Muscle layer of colon (tissue), 2 donors: ENCODE results near the gene SYT8.
"Not testable (repeated sequence)": the region's sequence is repeated elsewhere in the genome, so short reads cannot be mapped to it uniquely, and the experiment has no call there.

Experiments used
- H3K27ac ChIP-seq: one replicate; pipeline ENCODE4 v1.7.0; 2013; ENCODE audit warnings: low read depth, mild to moderate bottlenecking, low read length, moderate library complexity
- H3K27me3 ChIP-seq, 2 donors: one replicate each; pipeline ENCODE4 v1.7.0; 2013; ENCODE audit warnings: low read length in 2 of 2, mild to moderate bottlenecking in 2 of 2; ENCODE audit not compliant: insufficient read depth in 2 of 2, control insufficient read depth in 1 of 2
- H3K36me3 ChIP-seq: one replicate; pipeline ENCODE4 v1.7.0; 2013; ENCODE audit warnings: mild to moderate bottlenecking, low read length; ENCODE audit not compliant: insufficient read depth
- H3K4me1 ChIP-seq: one replicate; pipeline ENCODE4 v1.7.0; 2013; ENCODE audit warnings: mild to moderate bottlenecking, low read length; ENCODE audit not compliant: insufficient read depth
- H3K4me3 ChIP-seq, 2 donors: one replicate each; pipeline ENCODE4 v1.7.0; 2013; ENCODE audit warnings: low read length in 2 of 2, low read depth in 1 of 2, mild to moderate bottlenecking in 1 of 2, moderate library complexity in 1 of 2
- H3K9ac ChIP-seq: one replicate; pipeline ENCODE4 v1.7.0; 2013; ENCODE audit warnings: low read length
- H3K9me3 ChIP-seq: one replicate; pipeline ENCODE4 v1.7.0; 2013; ENCODE audit warnings: mild to moderate bottlenecking, low read length
- donor health status: abdominal sarcoma.
- donor health status: Adenocarcinoma of cecum.

Gene SYT8

GRCh38 chr11:1882265-1883238 lies 47.8 kb downstream of the SYT8 start:
- Histone ChIP-seq H3K4me3 (no peak overlapping the region), H3K27ac (no peak overlapping the region), H3K9me3 (no peaks in the 10 kb centered on the region), H3K4me1 (peaks cover 14% of the 10 kb centered on the region), H3K9ac (no peak overlapping the region), H3K27me3 (no peaks in the 10 kb centered on the region), H3K36me3 (peaks cover 5% of the 10 kb centered on the region)

DNA sequence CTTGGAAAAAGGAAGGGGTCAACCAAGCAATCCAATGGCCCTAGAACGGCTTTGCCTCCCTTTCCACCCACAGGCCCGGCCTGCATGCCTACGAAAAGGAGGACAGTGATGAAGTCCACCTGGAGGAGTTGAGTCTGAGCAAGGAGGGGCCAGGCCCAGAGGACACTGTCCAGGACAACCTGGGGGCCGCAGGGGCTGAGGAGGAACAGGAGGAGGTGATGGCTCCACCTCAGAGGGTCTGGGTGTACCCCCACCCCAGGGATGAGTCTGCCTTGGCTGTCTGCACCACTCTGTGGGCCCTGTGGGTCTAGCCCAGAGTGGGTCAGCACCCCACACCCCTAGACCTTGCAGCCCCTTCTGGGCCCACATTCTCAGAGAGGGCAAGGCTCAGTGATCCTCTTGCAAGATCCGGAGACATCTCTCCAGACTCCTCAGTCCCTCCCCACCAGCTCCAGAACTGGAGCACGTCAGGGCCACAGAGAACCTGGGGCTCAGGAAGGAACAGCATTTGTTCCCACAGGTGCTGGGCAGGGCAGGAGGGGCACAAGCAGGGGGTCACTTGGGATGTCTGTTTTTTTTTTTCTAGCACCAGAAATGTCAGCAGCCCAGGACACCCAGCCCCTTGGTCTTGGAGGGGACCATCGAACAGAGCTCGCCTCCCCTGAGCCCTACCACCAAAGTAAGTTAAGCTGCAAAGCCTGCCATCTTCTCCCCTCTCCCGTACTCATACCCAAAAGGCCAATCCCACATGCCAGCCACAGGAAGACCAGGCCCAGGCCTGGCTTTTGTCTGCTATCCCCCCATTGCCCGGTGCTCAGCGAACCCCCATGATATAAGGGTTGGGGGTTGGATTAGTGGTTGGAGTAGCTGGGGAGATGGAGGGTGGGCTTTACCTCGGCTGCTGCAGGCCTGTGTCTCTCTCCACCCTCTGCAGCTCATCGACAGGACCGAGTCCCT lies 48.8 kb downstream of the SYT8 start:
- Histone ChIP-seq H3K36me3 (peaks cover 5% of the 10 kb centered on the region), H3K4me3 (no peak overlapping the region), H3K27me3 (no peaks in the 10 kb centered on the region), H3K27ac (no peak overlapping the region), H3K9ac (no peak overlapping the region), H3K9me3 (no peaks in the 10 kb centered on the region), H3K4me1 (peaks cover 7% of the 10 kb centered on the region)

DNA sequence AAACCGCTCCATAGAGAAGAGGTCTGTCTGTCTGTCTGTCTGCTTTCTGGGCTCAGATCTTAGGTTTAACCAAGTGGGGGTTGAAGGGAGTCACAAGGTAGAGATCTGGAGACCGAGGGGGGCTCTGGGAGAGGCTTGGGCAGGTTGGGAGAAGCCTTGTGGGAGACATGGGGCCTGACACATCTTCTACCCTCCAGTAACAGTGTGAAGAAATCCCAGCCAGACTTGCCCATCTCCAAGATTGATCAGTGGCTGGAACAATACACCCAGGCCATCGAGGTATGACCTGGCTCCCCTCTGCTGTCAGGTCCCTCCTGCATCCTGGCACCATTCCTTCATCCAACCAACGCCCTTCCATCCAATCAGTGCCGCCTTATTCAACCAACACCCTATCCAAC lies 49.5 kb downstream of the SYT8 start:
- no peaks in the 10 kb centered on the region for H3K9me3 ChIP-seq
- H3K4me1 ChIP-seq, result peaks cover 5% of the 10 kb centered on the region
- no peak overlapping the region for H3K4me3 ChIP-seq
- H3K27ac ChIP-seq, result no peak overlapping the region
- peaks cover 5% of the 10 kb centered on the region for H3K36me3 ChIP-seq
- H3K27me3 ChIP-seq, result no peaks in the 10 kb centered on the region
- H3K9ac ChIP-seq, result no peak overlapping the region

DNA sequence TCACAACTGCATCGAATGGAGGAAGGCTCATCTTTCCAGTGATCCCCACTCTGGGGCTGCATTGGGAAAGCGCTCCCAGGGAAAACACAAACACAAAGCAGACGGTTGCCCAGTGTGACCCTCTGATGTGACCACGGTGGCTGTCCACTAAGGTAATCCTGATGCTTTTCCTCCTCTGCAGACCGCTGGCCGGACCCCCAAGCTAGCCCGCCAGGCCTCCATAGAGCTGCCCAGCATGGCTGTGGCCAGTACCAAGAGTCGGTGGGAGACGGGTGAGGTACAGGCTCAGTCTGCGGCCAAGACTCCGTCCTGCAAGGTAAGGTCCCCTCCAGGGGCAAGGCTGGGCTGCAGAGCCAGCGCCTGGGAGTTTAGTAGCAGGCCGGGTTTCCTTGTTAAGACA lies 51.8 kb downstream of the SYT8 start:
- not testable (repeated sequence) for H3K4me3 ChIP-seq, H3K9ac ChIP-seq, H3K27ac ChIP-seq, H3K4me1 ChIP-seq, H3K9me3 ChIP-seq, H3K36me3 ChIP-seq, H3K27me3 ChIP-seq
